Brain pericyte (primary cell): ENCODE measurements around the gene SPRING1.

ENCODE experiments used
- DNase-seq: peaks from one replicate; pipeline ENCODE4 v3.0.0-alpha.2; 2012; ENCODE audit warnings: low read depth, low spot score

SPRING1 gene

GRCh38 chr12:116739381-116739887 is 1.6 kb upstream of the SPRING1 start:
- DNase-seq: no peak

DNA sequence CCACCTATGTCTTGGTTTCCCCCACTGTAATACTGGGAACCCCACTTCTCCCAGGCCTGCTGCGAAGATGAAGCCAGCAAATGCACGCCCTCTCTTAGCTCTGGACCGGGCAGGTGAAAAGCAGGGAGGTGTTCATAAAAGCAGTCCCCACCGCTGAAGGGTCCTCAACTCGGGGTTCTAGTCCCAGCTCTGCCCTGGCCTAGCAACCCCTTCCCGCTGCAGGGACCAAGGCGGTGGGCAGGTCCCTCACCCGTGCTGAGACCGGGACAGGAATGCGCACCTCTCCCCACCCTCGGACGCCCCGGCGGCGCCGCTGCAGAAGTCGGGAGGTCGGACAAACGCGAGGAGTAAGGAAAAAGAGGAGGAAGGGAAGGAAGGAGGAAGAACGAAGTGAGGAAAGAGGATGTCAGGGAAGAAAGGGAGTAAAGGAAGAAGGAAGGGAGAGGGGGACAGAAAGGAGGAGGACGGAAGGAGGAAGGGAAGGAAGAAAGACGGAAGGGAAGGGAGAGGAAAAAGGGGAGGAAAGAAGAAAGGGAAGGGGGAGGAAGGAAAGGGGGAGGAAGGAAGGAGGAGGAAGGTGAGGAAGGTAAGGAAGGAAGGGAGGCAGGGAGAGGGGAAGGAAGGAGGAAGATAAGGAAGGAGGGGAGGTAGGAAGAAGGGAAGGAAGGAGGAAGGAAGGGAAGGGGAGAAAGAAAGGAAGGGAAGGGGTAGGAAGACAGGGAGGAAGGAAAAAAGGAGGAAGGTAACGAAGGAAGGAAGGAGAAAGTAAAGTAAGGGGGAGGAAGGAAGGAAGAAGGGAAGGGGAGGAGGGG is 701 bp downstream of the SPRING1 start:
- no peak for DNase-seq

DNA sequence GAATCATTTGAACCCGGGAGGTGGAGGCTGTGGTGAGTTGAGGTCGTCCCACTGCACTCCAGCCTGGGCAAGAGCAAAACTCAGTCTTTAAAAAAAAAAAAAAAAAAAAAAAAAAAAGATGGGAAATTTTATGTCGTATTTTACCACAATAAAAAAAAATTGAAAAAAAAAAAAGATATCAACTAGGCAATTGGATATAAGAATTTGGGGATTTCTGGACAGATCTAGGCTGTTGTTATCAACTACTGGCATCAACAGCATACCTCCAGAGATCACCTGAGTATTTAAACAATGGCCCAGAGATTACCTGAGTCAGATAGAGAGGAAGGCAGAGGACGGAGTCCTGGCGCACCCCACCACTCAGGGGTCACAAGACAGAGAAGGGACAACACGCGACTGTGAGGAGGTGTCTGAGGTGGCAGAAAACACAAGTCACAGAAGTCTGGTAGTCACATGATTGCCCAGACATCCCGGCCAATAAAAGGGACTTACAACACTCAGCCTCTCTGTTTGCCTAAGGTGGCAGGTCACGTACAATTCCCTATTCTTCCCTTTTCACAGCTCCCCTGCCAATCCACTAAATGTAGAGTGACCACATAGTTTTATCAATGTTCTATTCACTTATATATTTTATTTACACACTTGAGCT is 1.8 kb downstream of the SPRING1 start:
- DNase-seq: no peak

GRCh38 chr12:116735084-116735483 is 2.8 kb downstream of the SPRING1 start:
- DNase-seq: no peak

DNA sequence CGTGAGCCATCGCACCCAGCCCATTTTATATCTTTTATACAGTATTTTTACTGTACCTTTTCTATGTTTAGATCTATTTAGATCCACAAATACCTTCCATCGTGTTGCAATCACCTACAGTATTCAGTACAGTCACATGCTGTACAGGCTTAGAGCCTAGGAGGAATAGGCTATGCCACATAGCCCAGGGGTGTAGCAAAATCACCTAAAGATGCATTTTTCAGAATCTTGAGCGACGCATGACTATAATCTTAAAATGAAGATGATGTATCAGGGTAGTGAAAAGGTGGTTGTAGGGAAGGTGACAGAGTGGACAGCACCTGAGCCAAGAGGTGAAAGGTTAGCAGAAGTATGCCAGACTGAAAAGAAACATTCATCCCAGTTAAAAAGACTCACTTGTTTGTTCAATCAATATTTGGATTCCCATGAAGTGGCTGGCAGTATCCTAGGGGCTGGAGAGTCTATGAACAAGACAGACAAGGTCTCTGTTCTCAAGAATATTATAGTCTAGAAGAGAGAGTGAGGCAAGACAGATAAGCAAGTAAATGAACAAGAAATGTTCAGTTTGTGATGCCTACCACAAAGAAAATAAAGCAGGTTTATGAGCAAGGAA is 3.6 kb downstream of the SPRING1 start:
- no peak for DNase-seq

- no peak for DNase-seq
Measured at GRCh38 chr12:116731801-116732200, 6.1 kb downstream of the SPRING1 start.

- DNase-seq: no peak
Measured at GRCh38 chr12:116727891-116728290, 10.0 kb downstream of the SPRING1 start.

DNA sequence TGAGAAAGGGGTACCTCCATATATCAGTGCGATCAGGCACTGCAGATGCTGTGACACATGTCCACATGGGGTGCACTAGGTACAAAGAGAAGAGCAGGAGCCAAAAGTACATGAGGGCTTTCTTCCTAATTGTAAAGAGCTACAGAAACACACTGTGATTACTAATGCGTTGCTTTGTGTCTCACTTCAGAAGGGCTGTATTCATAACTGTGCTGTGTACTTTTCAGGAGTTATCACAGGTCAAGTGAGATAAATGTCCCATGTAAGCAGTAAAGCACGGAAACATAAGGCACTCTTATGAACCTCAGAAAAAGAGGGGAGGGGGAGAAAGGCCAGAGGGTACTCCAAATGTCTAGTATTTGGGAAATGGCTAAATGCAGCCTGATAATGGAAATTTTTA is 10.6 kb downstream of the SPRING1 start:
- DNase-seq: no peak

DNA sequence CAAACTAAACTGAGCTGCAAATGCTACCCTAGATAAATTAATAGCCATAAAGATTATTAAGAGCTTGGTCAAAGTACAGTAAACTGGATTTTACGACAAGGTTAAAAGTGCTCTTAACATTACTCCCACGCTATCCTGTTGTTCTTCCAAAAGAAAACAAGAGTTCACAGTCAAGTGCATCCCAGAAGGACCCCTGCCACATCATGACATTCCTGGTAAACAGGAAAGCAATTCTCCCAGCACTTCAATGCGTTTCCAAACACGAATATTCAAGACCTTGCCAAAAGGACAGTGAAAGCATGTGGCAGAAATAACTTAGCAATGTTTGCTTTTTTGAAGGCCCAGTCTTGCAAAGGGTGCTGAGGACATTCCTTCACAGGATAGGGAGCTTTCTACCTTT is 11.2 kb downstream of the SPRING1 start:
- DNase-seq: no peak

DNA sequence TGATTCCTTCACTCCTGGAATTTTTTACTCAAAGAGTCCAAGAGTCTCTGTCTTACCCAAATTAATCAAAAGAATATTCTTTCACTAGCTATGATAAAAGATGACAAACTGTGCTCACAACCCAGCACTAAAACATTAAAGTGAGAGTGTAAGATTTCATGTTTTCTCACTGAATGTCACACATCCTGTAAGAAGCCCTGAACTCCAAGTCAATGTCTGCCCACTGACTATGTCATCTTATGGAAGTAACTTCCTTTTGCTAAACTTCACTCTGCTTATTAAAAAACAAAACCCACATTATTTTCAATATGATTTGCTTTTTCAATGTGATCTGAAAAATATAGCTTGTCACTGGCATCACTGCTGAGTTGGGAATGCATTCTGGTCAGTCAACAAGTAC is 15.6 kb downstream of the SPRING1 start:
- DNase-seq: no peak

- DNase-seq: no peak
Measured at GRCh38 chr12:116719731-116720528, 17.9 kb downstream of the SPRING1 start.

DNA sequence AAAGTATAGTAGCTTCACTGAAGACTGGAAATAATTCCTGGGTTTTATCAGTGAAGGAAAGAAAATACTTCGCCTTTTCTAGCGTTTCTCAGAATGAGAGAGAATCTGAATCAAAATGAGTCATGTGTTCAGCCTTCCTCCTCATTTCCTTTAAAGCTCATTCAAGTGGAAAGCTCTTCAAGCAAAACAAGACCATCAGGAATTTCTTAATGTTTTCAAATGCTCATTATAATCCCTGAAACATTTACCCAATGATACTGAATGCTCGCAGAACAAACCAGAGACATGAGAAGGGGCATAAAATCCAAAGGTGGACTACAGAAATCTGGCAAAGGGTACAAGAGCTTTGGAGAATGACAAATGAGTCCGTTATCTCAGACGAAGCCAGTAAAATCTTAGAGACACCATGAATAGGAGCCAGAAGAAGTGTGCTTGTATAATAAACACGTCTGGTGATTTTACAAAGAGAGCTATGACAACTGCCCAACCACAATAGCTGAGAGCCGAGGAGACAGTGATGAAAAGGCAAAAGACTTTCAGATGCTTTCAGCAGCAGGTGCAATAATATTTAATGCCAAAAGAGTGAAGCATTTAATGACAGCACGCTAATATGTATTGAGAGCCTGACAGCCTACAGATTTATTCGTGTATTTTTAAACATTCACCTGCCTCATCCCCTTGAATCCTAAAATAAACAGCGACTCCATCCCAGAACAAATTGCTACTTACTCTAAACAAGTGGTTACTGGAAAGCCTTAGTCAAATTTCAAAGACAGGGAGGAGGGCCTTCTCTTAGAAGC is 19.0 kb downstream of the SPRING1 start:
- no peak for DNase-seq

- DNase-seq: no peak
Measured at GRCh38 chr12:116717466-116718437, 20.1 kb downstream of the SPRING1 start.

- no peak for DNase-seq
Measured at GRCh38 chr12:116714175-116714574, 23.7 kb downstream of the SPRING1 start.

GRCh38 chr12:116713527-116713926 is 24.3 kb downstream of the SPRING1 start:
- no peak for DNase-seq

DNA sequence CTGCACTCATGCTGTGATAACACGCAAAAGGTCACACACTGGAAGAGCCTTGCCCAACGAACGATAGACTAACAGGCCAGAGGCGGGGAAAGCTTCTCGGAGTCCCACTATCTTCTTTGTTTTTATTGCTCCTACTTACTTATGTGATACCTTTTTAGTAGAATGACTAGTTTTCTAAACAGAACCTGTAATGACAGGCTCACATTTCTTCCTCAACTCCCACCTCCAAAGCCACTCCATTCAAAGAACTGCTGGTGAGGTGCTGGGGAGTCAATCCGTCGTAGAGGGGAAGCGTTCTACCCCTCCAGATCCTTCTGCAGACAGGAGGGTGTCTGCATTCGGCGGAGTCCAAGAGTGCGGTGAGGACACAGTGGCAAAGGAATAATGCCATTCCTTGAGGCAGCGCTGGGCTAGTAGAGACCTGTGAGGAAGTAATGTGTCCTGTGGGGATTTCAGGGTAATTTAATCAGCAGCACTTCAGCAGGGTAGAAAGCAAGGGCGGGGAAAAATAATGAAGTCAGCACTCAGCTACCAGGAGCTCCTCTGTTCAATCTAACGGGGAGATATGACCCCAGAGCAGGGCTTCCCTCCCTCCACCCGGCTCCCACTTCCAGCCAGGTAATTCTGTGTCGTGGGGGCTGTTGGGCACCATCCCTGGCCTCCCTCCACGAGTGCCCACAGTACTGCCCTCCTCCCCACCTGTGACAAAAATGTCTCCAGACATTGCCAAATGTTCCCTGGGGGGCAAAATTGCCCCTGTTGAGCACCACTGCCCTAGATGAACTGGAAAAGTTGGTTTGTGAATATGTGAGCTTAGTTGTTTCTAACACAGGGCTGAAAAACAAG is 25.2 kb downstream of the SPRING1 start:
- no peak for DNase-seq

GRCh38 chr12:116710370-116711150 is 27.3 kb downstream of the SPRING1 start:
- DNase-seq: no peak

DNA sequence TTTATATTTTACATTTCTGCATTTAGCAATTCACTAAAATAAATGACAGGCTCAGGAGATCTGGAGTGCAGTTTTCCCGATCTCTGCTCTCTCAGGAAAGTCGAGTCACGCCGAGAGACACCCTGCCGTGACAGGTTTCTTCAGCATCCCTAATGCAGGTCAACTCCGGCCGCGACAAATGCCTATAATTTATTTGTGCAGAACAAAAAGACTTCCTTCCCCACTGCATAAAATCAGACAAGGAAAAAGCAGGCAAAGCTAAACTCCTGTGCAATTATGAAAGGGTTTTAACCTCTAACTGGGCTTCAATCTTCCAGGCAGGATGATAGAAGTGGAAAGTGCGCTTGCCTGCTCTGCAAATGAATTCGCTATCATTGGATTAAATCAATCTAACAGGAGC is 28.1 kb downstream of the SPRING1 start:
- DNase-seq: no peak
